ENCODE data around the gene ITGA3.

The ITGA3 gene

GRCh38 chr17:50026837-50027171 is 29.1 kb upstream of the ITGA3 start:
- TF ChIP-seq CTCF (IDR thresholded peaks at IDR 0.05; ENCODE audit: control insufficient read depth, extremely low read depth, insufficient read depth), result peak; percentile 98
- no peak overlapping the region for H3K4me3 ChIP-seq (ENCODE audit: low read depth, low read length)
- peak; percentile 32 for DNase-seq (ENCODE audit: low read depth)

- no peak overlapping the region for H3K4me3 ChIP-seq (ENCODE audit: low read depth, low read length)
- 0 out of 2 replicates have a peak, but pooled peaks have one; percentile 10 for TF ChIP-seq CTCF (IDR thresholded peaks at IDR 0.05; ENCODE audit: control insufficient read depth, extremely low read depth, insufficient read depth)
- no peak for DNase-seq (ENCODE audit: low read depth)
Observed at GRCh38 chr17:50027172-50027880, 28.6 kb upstream of the ITGA3 start.

GRCh38 chr17:50027881-50028735 is 27.8 kb upstream of the ITGA3 start:
- no peak for TF ChIP-seq CTCF (IDR thresholded peaks at IDR 0.05; ENCODE audit: control insufficient read depth, extremely low read depth, insufficient read depth)
- no peak for DNase-seq (ENCODE audit: low read depth)
- H3K4me3 ChIP-seq (ENCODE audit: low read depth, low read length), result no peak overlapping the region

- H3K4me3 ChIP-seq (ENCODE audit: low read depth, low read length), result no peak overlapping the region
- no peak for TF ChIP-seq CTCF (IDR thresholded peaks at IDR 0.05; ENCODE audit: control insufficient read depth, extremely low read depth, insufficient read depth)
- no peak for DNase-seq (ENCODE audit: low read depth)
Observed at GRCh38 chr17:50028736-50029120, 27.2 kb upstream of the ITGA3 start.

GRCh38 chr17:50029185-50029584 is 26.7 kb upstream of the ITGA3 start:
- DNase-seq (ENCODE audit: low read depth), result no peak
- no peak overlapping the region for H3K4me3 ChIP-seq (ENCODE audit: low read depth, low read length)
- no peak for TF ChIP-seq CTCF (IDR thresholded peaks at IDR 0.05; ENCODE audit: control insufficient read depth, extremely low read depth, insufficient read depth)

GRCh38 chr17:50033316-50033715 is 22.6 kb upstream of the ITGA3 start:
- DNase-seq (ENCODE audit: low read depth), result no peak
- TF ChIP-seq CTCF (IDR thresholded peaks at IDR 0.05; ENCODE audit: control insufficient read depth, extremely low read depth, insufficient read depth), result no peak
- no peak overlapping the region for H3K4me3 ChIP-seq (ENCODE audit: low read depth, low read length)
